ENCODE results near the gene CCM2.

The CCM2 gene

DNA sequence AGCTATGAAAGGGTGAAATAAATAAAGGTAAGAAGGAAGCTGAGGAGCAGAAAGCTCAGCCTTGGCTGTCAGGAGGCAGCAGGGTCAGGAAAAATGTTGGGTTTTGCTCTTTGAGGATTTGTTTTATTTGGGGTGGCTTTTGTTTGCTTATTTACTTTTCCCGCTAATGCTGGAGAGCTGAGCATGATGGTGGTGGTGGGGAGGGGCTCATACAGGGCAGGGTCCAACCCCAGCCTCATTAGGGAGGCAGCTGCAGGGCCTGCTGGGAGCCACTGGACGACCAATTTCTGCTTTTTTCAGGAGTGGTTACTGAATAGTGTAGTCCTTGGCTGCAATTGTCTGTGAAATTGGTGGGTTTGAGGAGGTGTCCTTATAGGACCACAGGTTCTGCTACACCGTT, 36.3 kb downstream of the CCM2 start:
- no peak for DNase-seq

DNA sequence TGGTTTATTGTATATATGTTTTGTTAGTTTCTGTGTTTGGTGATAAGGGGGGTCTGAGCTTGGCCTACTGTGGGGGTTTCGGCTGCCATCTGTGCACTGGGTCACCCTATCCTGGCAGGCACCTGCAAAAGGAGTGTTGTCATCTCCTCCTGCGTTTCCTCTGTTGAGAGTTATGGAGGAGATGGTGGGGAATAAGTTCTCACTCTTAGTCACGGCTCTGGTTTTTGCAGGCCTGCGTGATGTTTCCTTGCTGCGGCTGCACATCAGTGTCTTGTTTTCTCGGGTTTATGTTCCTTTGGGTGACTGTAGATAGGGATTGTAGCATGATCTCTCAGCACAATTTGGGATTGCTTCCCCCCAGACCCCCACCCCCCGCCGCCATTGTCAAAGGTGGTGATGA, 36.8 kb downstream of the CCM2 start:
- peak; percentile 65 for DNase-seq

GRCh38 chr7:45037876-45038275, 37.9 kb downstream of the CCM2 start:
- no peak for DNase-seq

GRCh38 chr7:45039106-45039505, 39.1 kb downstream of the CCM2 start:
- no peak for DNase-seq

DNA sequence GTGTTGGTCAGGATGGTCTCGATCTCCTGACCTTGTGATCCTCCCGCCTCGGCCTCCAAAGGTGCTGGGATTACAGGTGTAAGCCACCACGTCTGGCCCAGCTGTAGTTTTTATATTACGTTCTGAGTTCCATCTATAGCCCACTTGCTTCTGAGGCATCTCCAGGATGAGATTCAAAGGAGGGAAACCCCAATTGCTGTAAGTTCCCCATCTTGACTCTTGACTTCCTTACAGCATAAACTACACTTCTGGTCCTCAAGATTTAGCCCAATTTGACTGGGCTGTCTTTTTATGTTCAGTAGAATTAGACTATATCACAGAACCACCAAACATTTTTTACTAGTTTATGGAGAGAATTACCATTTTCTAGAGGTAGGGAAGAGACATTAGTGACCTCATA, 44.3 kb downstream of the CCM2 start:
- no peak for DNase-seq

- DNase-seq, result no peak
These were observed 48.7 kb downstream of the CCM2 start for GRCh38 chr7:45048748-45049147.

GRCh38 chr7:45050198-45050597, 50.2 kb downstream of the CCM2 start:
- DNase-seq, result no peak

DNA sequence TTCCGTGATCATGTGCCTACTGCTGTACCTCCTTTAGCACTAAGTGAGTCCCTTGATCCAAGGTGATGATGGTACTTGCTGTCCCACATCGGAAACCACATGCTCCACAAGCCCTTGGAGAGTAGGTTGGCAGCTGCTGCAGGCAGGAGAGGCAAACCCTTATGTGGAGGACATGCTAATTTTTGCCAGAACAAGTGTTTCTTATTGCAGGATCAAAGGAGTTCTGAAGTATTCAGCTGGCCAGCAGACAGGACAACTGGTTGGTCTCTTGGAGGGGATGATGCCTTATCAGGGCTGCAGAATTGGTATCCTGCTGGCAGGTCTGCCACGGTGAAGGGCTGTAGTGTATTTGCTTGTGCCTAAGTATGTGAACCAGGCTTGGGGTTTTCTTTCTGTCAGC, 52.0 kb downstream of the CCM2 start:
- no peak for DNase-seq

- no peak for DNase-seq
These were observed 53.4 kb downstream of the CCM2 start for GRCh38 chr7:45053401-45053800.

GRCh38 chr7:45053941-45054340, 53.9 kb downstream of the CCM2 start:
- DNase-seq, result no peak

DNA sequence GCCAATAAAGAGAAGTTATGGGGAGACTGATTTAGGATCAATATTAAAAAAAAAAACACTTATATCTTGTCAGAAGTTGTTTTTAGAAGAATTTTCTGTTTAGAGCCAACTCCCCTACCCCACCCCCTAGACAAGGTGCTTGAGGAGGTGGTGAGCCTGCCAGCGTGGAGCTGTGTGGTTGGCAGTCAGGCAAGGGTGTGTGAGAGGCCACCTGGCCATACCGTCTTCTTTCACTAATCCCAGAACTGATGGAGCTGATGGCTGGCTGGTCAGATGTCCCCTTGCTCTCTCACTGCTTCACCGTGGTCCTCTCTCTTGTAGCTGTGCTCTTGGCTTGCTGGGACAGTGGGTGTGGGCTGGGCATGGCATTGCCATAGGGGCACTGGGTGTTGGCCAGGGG, 54.4 kb downstream of the CCM2 start:
- DNase-seq, result no peak

DNA sequence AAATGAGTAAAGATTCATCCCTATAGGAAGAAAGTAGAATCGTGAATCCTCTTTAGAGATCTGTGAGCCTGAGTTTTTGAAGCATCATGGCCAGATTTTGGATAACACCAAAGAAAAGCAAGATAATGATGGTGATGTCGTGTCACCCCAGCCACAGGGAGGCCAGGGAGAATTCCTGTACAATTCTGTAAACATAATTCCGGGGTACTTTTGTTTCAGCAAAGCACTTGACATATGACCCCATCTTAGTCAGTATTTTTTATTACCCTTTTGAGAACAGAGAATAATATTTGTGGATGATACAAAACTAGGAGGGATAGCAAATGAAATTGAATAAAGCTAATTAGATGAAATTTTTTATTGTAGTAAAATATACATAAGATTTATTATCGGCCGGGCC, 55.0 kb downstream of the CCM2 start:
- no peak for DNase-seq

GRCh38 chr7:45055594-45056219, 55.7 kb downstream of the CCM2 start:
- DNase-seq, result no peak

- DNase-seq, result no peak
These were observed 57.9 kb downstream of the CCM2 start for GRCh38 chr7:45057878-45058277.

GRCh38 chr7:45060295-45060694, 60.3 kb downstream of the CCM2 start:
- no peak for DNase-seq

- no peak for DNase-seq
These were observed 61.4 kb downstream of the CCM2 start for GRCh38 chr7:45061352-45061751.

GRCh38 chr7:45061806-45062425, 61.9 kb downstream of the CCM2 start:
- no peak for DNase-seq

DNA sequence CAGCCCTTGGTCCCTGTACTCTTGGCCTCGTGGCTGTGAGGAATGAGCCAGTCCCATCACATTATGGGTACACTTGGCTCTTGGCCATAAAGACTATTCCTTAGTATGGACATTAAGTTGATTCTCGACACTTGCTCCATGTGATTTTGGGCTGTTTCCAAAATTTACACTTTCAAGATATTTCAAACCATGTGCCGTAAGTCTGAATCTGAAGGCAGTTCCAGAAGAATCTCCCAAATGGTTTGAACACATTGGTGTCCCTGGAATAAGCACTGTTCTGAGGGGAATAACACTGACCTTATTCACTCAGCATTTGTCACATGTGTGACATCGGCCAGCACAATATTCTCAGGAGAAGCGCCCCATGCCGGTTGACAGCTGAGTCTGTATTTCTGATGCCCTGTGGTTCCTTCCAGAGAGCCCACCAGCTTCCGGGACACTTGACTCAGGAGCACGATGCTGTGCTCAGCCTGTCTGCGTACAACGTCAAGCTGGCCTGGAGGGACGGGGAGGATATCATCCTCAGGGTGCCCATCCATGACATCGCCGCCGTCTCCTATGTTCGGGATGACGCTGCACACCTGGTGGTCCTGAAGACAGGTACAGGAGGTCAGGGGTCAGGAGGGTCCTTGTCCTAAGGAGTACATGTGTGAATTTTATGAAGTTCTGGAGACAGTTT, 64.2 kb downstream of the CCM2 start:
- no peak for DNase-seq

DNA sequence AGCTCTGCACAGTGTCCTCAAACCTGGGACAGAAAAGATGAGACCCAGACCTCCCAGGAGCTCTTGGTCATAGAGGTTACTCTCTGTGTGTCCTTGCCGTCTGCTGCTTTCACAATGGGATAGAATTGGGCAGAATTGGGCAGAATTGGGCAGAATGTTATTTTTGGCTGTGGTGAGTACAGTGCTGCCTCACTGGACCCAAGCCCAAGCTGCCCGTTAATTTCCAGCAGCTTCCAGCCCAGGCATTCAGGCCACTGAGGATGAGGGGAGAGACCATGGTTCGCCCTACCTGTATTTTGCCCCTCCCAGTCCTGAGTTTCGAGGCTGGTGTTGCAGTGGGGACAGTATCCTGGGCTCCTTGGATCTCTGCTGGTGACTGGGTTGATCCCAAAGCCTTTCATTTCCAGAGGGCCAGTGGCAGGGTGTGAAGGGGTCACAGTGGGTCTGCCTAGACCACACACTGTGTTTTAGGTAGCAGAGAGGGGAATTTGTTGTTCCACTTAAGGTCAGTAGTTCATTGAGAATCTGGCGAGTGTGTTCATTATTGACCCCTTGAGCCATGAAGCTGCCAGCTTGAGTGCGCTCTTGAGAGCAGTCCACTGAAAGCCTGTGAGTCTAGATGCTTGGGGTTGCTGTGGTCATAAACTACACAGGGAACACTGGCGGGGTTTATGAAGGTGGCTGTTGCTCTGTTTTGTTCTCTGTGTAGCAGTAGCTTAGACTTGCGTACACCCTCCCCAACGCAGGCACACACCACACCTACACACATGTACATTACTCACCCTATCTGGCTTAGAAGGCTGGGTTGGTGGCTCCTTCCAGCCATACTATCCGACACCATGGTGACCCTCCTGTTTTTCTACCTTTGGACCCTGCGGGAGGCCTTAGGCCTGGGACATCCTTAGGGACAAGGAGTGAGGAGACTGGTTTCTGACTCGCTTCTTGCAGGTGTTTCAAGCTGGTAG, 65.3 kb downstream of the CCM2 start:
- DNase-seq, result no peak

GRCh38 chr7:45066409-45066808, 66.4 kb downstream of the CCM2 start:
- no peak for DNase-seq

GRCh38 chr7:45067582-45067981, 67.6 kb downstream of the CCM2 start:
- DNase-seq, result no peak

GRCh38 chr7:45068236-45069023, 68.4 kb downstream of the CCM2 start:
- no peak for DNase-seq
